G401.6 (cell line): ENCODE data around the gene NTN3.

Source experiments
- FAIRE-seq: peaks from 2 replicates; lab custom pipeline; 2012; peaks lifted over from hg19 to GRCh38; lab: Jason Lieb, UNC

The NTN3 gene

DNA sequence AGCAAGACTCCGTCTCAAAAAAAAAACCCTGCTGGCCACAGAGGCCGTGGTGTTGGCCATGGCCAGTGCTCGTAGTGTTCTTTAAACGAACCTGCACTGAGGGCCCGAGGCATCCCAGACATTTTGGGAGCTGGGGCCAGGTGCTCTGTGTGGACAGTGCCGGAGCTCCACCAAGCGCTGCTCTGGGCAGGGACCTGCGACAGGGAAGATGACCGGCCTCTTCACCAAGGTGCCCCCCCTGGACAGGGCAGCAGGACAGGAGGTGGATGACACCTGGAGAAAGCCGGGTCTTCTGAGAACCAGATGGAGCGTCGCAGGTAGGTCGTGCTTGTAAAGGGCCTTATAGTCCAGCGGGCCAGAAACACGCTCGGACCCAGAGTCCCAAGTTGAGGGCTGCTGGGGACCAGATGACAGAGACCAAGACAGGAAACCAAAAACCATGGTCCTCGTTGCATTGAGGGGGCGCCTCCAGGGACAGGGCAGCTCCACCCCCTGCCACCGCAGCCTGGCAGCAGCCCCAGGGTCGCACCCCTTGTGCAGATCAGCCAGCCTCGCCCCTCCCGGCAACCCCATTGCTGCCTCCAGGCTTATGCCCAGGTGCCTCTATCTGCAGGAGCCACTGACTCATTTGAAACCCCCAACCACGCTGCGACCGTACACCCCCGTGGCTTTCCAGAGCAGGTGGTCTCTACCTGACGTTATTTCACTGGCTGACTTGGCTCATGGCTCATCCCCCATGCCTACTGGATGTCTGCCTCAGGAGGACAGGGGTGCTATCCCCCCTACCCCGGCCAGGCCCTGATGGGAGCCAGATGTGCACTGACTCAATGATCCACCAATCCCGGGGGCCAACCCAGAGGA lies 4.2 kb upstream of the NTN3 start:
- no peak for FAIRE-seq

- FAIRE-seq, result no peak
Measured at GRCh38 chr16:2467528-2468232, 3.4 kb upstream of the NTN3 start.

GRCh38 chr16:2468233-2468724 lies 2.8 kb upstream of the NTN3 start:
- no peak for FAIRE-seq

- FAIRE-seq, result no peak
Measured at GRCh38 chr16:2468725-2469398, 2.2 kb upstream of the NTN3 start.

GRCh38 chr16:2469399-2470233 lies 1.5 kb upstream of the NTN3 start:
- no peak for FAIRE-seq

- FAIRE-seq, result no peak
Measured at GRCh38 chr16:2470234-2470601, 879 bp upstream of the NTN3 start.

GRCh38 chr16:2470603-2471015 lies 488 bp upstream of the NTN3 start:
- FAIRE-seq, result peak; percentile 23

DNA sequence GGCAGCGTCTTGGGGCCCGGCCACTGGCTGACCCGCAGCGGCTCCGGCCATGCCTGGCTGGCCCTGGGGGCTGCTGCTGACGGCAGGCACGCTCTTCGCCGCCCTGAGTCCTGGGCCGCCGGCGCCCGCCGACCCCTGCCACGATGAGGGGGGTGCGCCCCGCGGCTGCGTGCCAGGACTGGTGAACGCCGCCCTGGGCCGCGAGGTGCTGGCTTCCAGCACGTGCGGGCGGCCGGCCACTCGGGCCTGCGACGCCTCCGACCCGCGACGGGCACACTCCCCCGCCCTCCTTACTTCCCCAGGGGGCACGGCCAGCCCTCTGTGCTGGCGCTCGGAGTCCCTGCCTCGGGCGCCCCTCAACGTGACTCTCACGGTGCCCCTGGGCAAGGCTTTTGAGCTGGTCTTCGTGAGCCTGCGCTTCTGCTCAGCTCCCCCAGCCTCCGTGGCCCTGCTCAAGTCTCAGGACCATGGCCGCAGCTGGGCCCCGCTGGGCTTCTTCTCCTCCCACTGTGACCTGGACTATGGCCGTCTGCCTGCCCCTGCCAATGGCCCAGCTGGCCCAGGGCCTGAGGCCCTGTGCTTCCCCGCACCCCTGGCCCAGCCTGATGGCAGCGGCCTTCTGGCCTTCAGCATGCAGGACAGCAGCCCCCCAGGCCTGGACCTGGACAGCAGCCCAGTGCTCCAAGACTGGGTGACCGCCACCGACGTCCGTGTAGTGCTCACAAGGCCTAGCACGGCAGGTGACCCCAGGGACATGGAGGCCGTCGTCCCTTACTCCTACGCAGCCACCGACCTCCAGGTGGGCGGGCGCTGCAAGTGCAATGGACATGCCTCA lies 773 bp downstream of the NTN3 start:
- no peak for FAIRE-seq

DNA sequence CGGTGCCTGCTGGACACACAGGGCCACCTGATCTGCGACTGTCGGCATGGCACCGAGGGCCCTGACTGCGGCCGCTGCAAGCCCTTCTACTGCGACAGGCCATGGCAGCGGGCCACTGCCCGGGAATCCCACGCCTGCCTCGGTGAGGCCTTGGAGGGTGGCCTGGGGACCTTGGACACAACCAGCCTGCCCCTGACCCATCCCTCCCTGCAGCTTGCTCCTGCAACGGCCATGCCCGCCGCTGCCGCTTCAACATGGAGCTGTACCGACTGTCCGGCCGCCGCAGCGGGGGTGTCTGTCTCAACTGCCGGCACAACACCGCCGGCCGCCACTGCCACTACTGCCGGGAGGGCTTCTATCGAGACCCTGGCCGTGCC lies 1.4 kb downstream of the NTN3 start:
- no peak for FAIRE-seq

DNA sequence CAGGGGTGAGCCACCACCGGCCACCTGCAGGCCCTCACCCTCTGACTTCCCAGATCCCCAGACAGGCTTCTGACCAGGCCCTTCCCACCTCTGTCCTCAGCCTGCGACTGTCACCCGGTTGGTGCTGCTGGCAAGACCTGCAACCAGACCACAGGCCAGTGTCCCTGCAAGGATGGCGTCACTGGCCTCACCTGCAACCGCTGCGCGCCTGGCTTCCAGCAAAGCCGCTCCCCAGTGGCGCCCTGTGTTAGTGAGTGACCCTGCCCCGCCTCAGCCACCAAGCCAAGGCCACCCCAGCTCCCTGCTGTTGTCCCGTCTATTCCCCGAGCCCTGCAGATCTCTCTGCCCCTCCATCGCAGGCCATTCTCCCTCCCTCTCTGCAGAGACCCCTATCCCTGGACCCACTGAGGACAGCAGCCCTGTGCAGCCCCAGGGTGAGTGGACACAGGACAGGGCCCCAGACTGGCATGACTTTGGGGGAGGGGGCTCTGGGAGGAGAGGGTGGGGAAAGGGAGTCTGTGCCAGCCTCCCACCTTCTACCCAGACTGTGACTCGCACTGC lies 1.9 kb downstream of the NTN3 start:
- no peak for FAIRE-seq

DNA sequence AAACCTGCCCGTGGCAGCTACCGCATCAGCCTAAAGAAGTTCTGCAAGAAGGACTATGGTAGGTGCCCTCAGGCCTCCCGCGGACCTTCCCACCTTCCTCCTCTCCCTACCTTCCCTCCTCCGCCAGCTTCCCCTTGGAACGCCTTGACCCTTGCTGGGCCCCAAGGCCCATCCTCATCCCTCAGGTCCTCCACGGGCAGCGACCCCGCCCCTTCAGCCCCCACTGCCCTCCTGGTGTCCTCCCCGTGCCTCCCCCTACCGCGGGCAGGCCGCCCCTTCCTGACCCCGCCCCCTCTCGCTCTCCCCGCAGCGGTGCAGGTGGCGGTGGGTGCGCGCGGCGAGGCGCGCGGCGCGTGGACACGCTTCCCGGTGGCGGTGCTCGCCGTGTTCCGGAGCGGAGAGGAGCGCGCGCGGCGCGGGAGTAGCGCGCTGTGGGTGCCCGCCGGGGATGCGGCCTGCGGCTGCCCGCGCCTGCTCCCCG lies 2.4 kb downstream of the NTN3 start:
- no peak for FAIRE-seq

DNA sequence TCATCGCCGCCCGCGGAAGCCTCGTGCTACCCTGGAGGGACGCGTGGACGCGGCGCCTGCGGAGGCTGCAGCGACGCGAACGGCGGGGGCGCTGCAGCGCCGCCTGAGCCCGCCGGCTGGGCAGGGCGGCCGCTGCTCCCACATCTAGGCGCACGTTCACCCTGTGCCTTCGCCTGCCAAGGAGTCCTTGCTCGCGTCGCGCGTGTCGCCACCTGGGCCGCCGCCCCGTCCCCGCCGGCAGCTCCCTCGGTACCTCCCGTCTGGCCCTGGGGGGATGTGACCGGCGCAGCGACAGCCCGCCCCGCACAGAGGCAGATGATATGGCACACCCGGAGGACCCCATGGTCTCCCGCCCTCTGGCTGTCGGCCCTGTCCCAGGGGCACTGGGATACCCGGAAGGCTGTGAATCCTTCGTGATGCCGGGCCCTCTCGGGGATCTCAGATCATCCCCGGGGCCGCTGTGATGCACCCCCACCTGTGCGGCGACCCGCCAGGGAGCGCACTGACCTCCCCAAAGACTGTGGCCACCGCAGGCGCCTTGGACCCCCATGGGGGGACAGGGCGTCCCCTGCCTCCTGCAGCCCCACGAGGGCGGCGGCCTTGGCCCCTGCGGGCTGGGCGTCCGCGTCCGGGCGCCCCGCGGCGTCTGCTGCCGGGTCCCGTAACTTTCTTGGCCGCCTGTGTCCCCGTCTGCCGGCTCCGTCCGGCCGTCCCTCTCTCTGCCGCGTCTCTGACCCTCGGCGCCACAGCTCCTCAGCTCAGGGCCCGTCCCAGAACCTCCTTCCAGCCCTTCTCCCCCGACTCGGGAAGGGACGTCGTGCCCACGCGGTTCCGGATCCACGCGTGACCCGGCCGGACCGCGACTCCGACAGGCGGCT lies 3.1 kb downstream of the NTN3 start:
- no peak for FAIRE-seq

GRCh38 chr16:2474877-2475412 lies 3.8 kb downstream of the NTN3 start, which contains the start of gene TBC1D24:
TSS of gene TBC1D24 (plus strand) at chr16:2475127. CDS start at chr16:2496149, 21,022 bp downstream.
- FAIRE-seq, result no peak

DNA sequence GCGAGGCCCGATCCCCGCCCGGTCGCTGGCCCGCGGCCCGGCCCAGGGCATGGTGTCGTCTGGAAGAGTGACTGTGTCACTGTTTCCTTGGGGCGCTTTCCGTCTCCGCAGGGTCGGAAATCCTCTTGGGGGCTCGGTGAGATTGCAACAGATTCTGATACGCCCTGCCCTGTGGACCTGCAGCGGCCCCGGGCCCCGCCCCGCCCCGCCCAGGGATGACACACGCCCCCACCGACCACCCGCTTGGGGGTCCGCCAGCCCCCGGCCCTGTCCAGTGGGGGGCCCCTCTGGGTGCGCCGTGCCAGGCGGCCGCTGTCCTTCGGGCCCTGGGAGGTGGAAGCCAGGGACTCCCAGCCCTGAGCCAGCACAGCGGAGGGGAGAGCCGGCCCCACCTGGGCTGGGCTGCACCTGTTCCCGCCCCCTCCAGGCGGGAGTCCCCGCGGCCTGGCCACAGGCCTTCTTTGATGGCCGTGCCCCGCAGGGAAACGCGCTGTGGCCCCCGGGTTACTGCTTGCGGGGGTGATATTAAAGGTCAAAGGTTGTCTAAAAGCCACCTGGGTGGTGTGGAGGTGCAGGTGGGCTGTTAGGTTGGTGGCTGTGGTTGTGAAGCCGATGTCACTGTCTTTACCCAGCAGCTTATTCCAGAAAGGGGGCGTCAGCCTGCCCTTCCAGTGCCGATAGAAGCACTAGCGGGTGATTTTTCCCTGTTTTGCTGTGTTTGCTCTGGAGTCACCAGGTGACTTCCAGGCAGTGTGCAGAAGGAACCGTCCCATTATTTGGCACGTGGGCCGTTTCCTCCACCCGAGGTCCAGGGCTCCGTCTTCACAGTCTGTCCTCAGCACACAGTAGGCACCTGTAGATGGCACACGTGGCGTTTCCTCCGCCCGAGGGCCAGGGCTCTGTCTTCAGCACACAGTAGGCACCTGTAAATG lies 4.6 kb downstream of the NTN3 start:
- FAIRE-seq, result no peak

DNA sequence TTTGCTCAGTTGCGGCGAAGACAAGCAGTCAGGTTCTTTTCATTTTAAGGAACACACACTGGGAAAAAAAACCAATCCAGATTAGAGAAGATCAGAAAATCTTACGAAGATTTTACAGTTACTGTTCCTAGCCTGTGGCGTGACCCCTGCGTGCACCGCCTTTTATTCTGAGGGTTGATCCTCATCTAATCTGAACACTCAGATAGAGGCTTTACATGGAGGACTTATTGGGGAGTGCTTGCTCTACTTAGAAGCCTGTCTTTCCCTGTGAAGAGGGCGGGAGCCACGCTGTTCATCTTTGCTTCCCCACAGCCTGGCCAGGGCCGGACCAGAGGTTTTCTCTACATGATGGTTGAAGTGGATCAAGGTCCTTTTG lies 5.2 kb downstream of the NTN3 start:
- no peak for FAIRE-seq

DNA sequence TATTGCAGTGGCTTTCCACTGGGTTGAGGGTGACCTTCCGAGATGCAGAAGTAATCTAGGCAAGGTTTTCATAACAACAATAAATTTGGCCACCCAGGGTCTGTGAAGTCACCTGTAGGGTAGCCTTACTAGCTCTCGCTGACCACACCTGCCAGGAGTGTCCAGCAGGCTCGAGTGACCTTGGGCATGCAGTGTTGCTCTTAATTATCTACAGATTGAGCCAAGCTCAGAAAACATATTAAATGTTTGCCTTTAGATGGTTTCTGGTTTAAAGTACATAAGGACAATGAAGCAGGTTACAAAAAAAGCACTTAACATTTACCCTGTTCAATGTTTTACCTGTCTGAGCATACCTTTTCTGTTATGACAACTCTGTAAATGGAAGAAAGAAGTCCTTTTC lies 5.6 kb downstream of the NTN3 start:
- no peak for FAIRE-seq

- FAIRE-seq, result no peak
Measured at GRCh38 chr16:2477327-2477726, 6.2 kb downstream of the NTN3 start.

DNA sequence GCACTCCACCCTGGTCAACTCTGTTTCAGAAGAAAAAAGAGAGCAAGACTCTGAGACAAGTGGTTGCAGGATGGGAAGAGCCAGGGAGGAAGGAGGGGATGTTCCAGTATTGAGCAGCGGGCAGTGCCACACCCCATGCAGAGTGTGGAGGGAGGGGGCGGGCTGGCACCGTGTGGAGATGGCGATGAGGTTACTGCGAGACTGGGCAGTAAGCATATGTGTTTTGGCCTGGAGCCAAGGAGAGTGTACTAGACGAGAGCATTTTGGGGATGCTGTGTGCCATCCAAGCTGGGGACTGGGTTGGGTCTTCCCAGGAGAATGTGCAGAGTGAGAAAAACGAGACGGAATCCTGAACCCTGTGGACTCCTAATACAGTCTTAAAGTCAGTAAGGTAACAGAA lies 7.2 kb downstream of the NTN3 start:
- FAIRE-seq, result no peak
